ENCODE measurements around the gene OR10A7. TPM values are rescaled to one million over a fixed set of nuclear protein-coding genes. Genes with fewer than 3 reads are reported as not detected.

The OR10A7 gene
- total and polyA plus RNA-seq, 2 of the 13 experiments (the other 11 are each of a cell fraction or from before 2014, with no cell fraction given), result not detected

DNA sequence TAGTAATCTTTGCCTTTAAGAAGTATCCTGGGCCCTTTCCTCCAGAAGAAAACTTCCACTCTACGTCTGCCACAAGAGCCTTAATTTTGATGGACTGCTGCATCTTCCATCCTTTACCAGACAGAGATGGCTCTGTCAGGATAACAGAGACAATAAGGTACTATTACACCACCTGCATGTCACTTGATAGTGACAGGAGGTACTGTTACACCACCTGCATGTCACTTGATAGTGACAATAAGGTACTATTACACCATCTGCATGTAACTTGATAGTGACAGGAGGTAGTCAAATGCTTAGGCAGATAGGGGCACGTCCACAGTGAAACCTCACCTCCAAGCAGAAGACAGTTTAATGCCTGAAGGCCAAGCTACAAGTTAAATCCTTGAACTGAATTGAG is 37.5 kb downstream of the OR10A7 start:
- Histone ChIP-seq H3K27me3 (ENCODE audit: control insufficient read depth in 1 of 2, insufficient read depth in 2 of 2, low read length in 2 of 2) (no peaks in the 10 kb centered on the region; a peak in 1 of 5 replicates), H3K79me2 (ENCODE audit: insufficient read depth, low read length) (no peaks in the 10 kb centered on the region), H3K4me2 (ENCODE audit: low read depth, low read length) (no peak overlapping the region), H3K4me3 (replicated peaks in 1 of 3; ENCODE audit: insufficient read depth in 1 of 3, low read depth in 2 of 3, low read length in 3 of 3) (no peak overlapping the region), H3K27ac (ENCODE audit: extremely low read length, insufficient read depth, low read length) (no peak overlapping the region), H3K4me1 (ENCODE audit: insufficient read depth, low read length) (no peaks in the 10 kb centered on the region), H3K36me3 (replicated peaks in 1 of 2; ENCODE audit: control insufficient read depth in 1 of 2, insufficient read depth in 2 of 2, low read length in 2 of 2) (no peaks in the 10 kb centered on the region), H2AFZ (ENCODE audit: low read length) (no peak overlapping the region), H3K9me3 (ENCODE audit: low read length) (no peaks in the 10 kb centered on the region), H4K20me1 (ENCODE audit: insufficient read depth, low read length) (no peaks in the 10 kb centered on the region), H3K9ac (ENCODE audit: insufficient read depth, low read depth, low read length) (no peak overlapping the region)
- ChIA-PET POLR2A (no interaction called here), CTCF (ENCODE audit: low intra/inter-chr PET ratio, low total read pairs) (no interaction called here)
- WGBS (ENCODE audit: low lambda C conversion rate), result 6% methylated on average over 2 of the region's 2 CpGs
- intact Hi-C loops (cut with micrococcal nuclease; ENCODE audit: unreplicated experiment) (no loop called here), in situ Hi-C loops (cut with HindIII; ENCODE audit: extremely low pct_ligation_motif_present, low pct_unique_long_range_greater_than_20kb) (no loop called here)
- DNase-seq (ENCODE audit: low spot score) (no peak), ATAC-seq (no peak), FAIRE-seq (no peak)
- BruUV-seq (replicated peaks), result no TSS peak
- TF ChIP-seq STAG1 (CRISPR knock-in tag; IDR thresholded peaks at IDR 0.05) (no peak), ZC3H4 (CRISPR knock-in tag; IDR thresholded peaks at IDR 0.05; ENCODE audit: borderline replicate concordance) (no peak), CENPT (CRISPR knock-in tag; IDR thresholded peaks at IDR 0.05; ENCODE audit: low read depth) (no peak), HNRNPH1 (optimal IDR thresholded peaks at IDR 0.05; ENCODE audit: low read depth, low read length) (no peak), HOXA7 (CRISPR knock-in tag; IDR thresholded peaks at IDR 0.05) (no peak), ZNF776 (CRISPR knock-in tag; IDR thresholded peaks at IDR 0.05) (no peak), SP4 (CRISPR knock-in tag; IDR thresholded peaks at IDR 0.05) (no peak)
- TF ChIP-seq, protein P1, sequence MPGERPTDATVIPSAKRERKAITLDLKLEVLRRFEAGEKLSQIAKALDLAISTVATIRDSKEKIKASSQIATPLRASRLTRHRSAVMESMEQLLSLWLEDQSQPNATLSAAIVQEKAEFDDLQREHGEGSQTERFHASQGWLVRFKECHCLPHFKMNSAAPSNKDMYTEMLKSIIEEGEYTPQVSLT (CRISPR knock-in tag; IDR thresholded peaks at IDR 0.05; ENCODE audit: borderline replicate concordance, low read depth), result no peak

Other genes with a start within 250 kb of the OR10A7 start
- gene TESPA1, start 236.3 kb upstream of the OR10A7 start, total RNA-seq (2016; rRNA removed; fragmentation: Illumina TruSeq; extraction: Trizol), result not detected in 2 replicates
- not detected in 2 replicates for gene TESPA1, start 236.3 kb upstream of the OR10A7 start, polyA plus RNA-seq (2011; rRNA removed)
- not detected in 2 replicates for gene NEUROD4, start 201.1 kb upstream of the OR10A7 start, total RNA-seq (2016; rRNA removed; fragmentation: Illumina TruSeq; extraction: Trizol)
- not detected in 2 replicates for gene NEUROD4, start 201.1 kb upstream of the OR10A7 start, polyA plus RNA-seq (2011; rRNA removed)
- not detected in 2 replicates for gene OR9K2, start 94.6 kb upstream of the OR10A7 start, total RNA-seq (2016; rRNA removed; fragmentation: Illumina TruSeq; extraction: Trizol)
- gene OR9K2, start 94.6 kb upstream of the OR10A7 start, polyA plus RNA-seq (2011; rRNA removed), result not detected in 2 replicates
- gene OR6C74, start 23.6 kb downstream of the OR10A7 start, total RNA-seq (2016; rRNA removed; fragmentation: Illumina TruSeq; extraction: Trizol), result not detected in 2 replicates
- not detected in 2 replicates for gene OR6C74, start 23.6 kb downstream of the OR10A7 start, polyA plus RNA-seq (2011; rRNA removed)
- gene OR6C6, start 75.5 kb downstream of the OR10A7 start, total RNA-seq (2016; rRNA removed; fragmentation: Illumina TruSeq; extraction: Trizol), result not detected in 2 replicates
- not detected in 2 replicates for gene OR6C6, start 75.5 kb downstream of the OR10A7 start, polyA plus RNA-seq (2011; rRNA removed)
- gene OR6C1, start 93.3 kb downstream of the OR10A7 start, total RNA-seq (2016; rRNA removed; fragmentation: Illumina TruSeq; extraction: Trizol), result not detected in 2 replicates
- gene OR6C1, start 93.3 kb downstream of the OR10A7 start, polyA plus RNA-seq (2011; rRNA removed), result not detected in 2 replicates
- gene OR6C3, start 109.7 kb downstream of the OR10A7 start, total RNA-seq (2016; rRNA removed; fragmentation: Illumina TruSeq; extraction: Trizol), result not detected in 2 replicates
- not detected in 2 replicates for gene OR6C3, start 109.7 kb downstream of the OR10A7 start, polyA plus RNA-seq (2011; rRNA removed)
- not detected in 2 replicates for gene OR6C75, start 141.9 kb downstream of the OR10A7 start, total RNA-seq (2016; rRNA removed; fragmentation: Illumina TruSeq; extraction: Trizol)
- not detected in 2 replicates for gene OR6C75, start 141.9 kb downstream of the OR10A7 start, polyA plus RNA-seq (2011; rRNA removed)
- not detected in 2 replicates for gene OR6C65, start 179.5 kb downstream of the OR10A7 start, total RNA-seq (2016; rRNA removed; fragmentation: Illumina TruSeq; extraction: Trizol)
- gene OR6C65, start 179.5 kb downstream of the OR10A7 start, polyA plus RNA-seq (2011; rRNA removed), result not detected in 2 replicates
- gene OR6C76, start 205.2 kb downstream of the OR10A7 start, total RNA-seq (2016; rRNA removed; fragmentation: Illumina TruSeq; extraction: Trizol), result not detected in 2 replicates
- gene OR6C76, start 205.2 kb downstream of the OR10A7 start, polyA plus RNA-seq (2011; rRNA removed), result not detected in 2 replicates
- gene OR6C2, start 223.1 kb downstream of the OR10A7 start, total RNA-seq (2016; rRNA removed; fragmentation: Illumina TruSeq; extraction: Trizol), result not detected in 2 replicates
- gene OR6C2, start 223.1 kb downstream of the OR10A7 start, polyA plus RNA-seq (2011; rRNA removed), result not detected in 2 replicates
- gene OR6C70, start 249.1 kb downstream of the OR10A7 start, total RNA-seq (2016; rRNA removed; fragmentation: Illumina TruSeq; extraction: Trizol), result not detected in 2 replicates
- not detected in 2 replicates for gene OR6C70, start 249.1 kb downstream of the OR10A7 start, polyA plus RNA-seq (2011; rRNA removed)